OCI-LY7 (cell line): ENCODE data around the gene PLAAT1. TPM values are rescaled to one million over a fixed set of nuclear protein-coding genes. Genes with fewer than 3 reads are reported as not detected.

Source experiments
- BruUV-seq: library from RNA; stranded (reverse); fragments of 400-500 nt; replicated peaks from 2 replicates; lab custom pipeline; 2021; lab: Mats Ljungman, UMichigan
- CTCF ChIA-PET: fragments of 300-600 bp; sonication (Branson Sonifier 250); formaldehyde crosslinking; loops from one replicate; lab custom pipeline; 2022; ENCODE audit warnings: antibody characterized with exemption; ENCODE audit not compliant: unreplicated experiment; lab: Charles Lee
- POLR2A ChIA-PET: fragments of 300-600 bp; sonication (Branson Sonifier 250); formaldehyde crosslinking; loops from one replicate; lab custom pipeline; 2022; ENCODE audit warnings: antibody characterized with exemption; lab: Charles Lee
- DNase-seq: peaks from one replicate; pipeline ENCODE4 v3.0.0-alpha.2; 2015; ENCODE audit warnings: low spot score
- H2AFZ ChIP-seq: fragments of 200-600 bp; sonication (generic), shearing (Covaris generic); 2 replicates; pipeline ENCODE4 v1.6.1; 2014; ENCODE audit warnings: mild to moderate bottlenecking, antibody characterized with exemption, low read length, moderate library complexity
- H3K27ac ChIP-seq: fragments of 200-600 bp; sonication (generic); 2 replicates; pipeline ENCODE4 v1.5.1; 2014; ENCODE audit warnings: mixed run types, low read depth, mild to moderate bottlenecking, moderate library complexity, low read length, inconsistent platforms; ENCODE audit not compliant: poor library complexity, severe bottlenecking
- H3K36me3 ChIP-seq: fragments of 200-600 bp; sonication (generic); 2 replicates; pipeline ENCODE4 v1.6.1; 2014; ENCODE audit warnings: mild to moderate bottlenecking, antibody characterized with exemption, low read length, moderate library complexity, mixed read lengths; ENCODE audit not compliant: insufficient read depth
- H3K4me1 ChIP-seq: fragments of 200-600 bp; sonication (generic); 2 replicates; pipeline ENCODE4 v1.5.1; 2014; ENCODE audit warnings: mild to moderate bottlenecking, low read length; ENCODE audit not compliant: insufficient read depth, poor library complexity, severe bottlenecking
- H3K4me2 ChIP-seq: fragments of 200-600 bp; sonication (generic); 2 replicates; pipeline ENCODE4 v1.6.1; 2014; ENCODE audit warnings: mild to moderate bottlenecking, low read length
- H3K4me3 ChIP-seq: fragments of 200-600 bp; sonication (generic); 2 replicates; pipeline ENCODE4 v1.5.1; 2014; ENCODE audit warnings: mild to moderate bottlenecking, low read depth, low read length; ENCODE audit not compliant: poor library complexity, severe bottlenecking
- H3K79me2 ChIP-seq: fragments of 200-600 bp; sonication (generic); 2 replicates; pipeline ENCODE4 v1.6.1; 2016; ENCODE audit warnings: low read depth, mild to moderate bottlenecking, low read length, moderate library complexity, mixed read lengths; ENCODE audit not compliant: insufficient read depth
- H3K9me2 ChIP-seq: fragments of 200-600 bp; sonication (generic); 2 replicates; pipeline ENCODE4 v1.6.1; 2016; ENCODE audit warnings: mild to moderate bottlenecking, low read length, mixed read lengths; ENCODE audit not compliant: insufficient read depth
- H3K9me3 ChIP-seq: fragments of 200-600 bp; sonication (generic); 2 replicates; pipeline ENCODE4 v1.6.1; 2014; ENCODE audit warnings: mild to moderate bottlenecking, mixed run types, low read length, mixed read lengths
- H4K20me1 ChIP-seq: fragments of 200-600 bp; sonication (generic); 2 replicates; pipeline ENCODE4 v1.6.1; 2014; ENCODE audit warnings: mild to moderate bottlenecking, antibody characterized with exemption, low read length, moderate library complexity, mixed read lengths; ENCODE audit not compliant: insufficient read depth
- EZH2phosphoT487 ChIP-seq: fragments of 200-600 bp; sonication (generic); IDR thresholded peaks from 2 replicates; pipeline ENCODE4 v1.6.1; 2018; ENCODE audit warnings: low read depth, borderline replicate concordance, mild to moderate bottlenecking, mixed run types, antibody characterized with exemption, low read length, moderate library complexity, mixed read lengths
- intact Hi-C: fragments of 100-400 bp; cut with micrococcal nuclease; formaldehyde crosslinking; loops from one replicate; pipeline ENCODE4 v1.10.0; 2022; ENCODE audit not compliant: unreplicated experiment
- total RNA-seq, 2 experiments: library from RNA; depleted of rRNA in 1 of 2; stranded (reverse); fragments of >200 nt in 1 of 2; shearing (Covaris generic) in 1 of 2; gene quantifications; 2 replicates each; pipeline ENCODE4 v1.2.3, GENCODE V29; 2014 to 2022
- TF ChIP-seq, protein P1 (sequence below): fragments of 200-600 bp; sonication (generic); conservative IDR thresholded peaks from 2 replicates; pipeline ENCODE4 v1.5.1; 2014; ENCODE audit warnings: mild to moderate bottlenecking, antibody characterized with exemption, low read length, moderate library complexity, mixed read lengths

The PLAAT1 gene
- total RNA-seq, 2 experiments from 2014 or later = not detected

DNA sequence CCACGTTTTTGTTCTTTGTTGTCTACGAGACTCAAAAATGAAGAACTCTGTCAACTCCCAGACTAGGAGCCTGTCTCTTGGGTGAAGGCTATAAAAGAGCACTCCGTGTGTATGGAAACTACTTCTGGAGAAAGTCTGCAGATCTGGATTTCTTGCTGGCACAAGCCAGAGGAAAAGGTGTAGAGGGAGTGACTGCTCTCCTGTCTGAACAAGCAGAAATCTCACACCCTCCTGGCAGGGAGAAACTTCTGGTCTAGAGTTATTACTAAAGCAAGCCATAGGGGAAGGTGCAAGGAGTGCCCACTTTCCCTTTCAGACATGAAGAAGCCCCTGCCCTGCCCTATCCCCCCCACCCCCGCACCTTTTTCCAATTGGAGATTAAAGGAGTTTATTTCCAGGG lies 9.5 kb downstream of the PLAAT1 start:
- ChIA-PET POLR2A (no interaction called here), CTCF (no interaction called here)
- Histone ChIP-seq H3K4me3 (no peak overlapping the region), H3K79me2 (no peaks in the 10 kb centered on the region), H3K36me3 (no peaks in the 10 kb centered on the region), H3K9me3 (0 out of 2 replicates have a peak, but pooled peaks cover 6% of the 10 kb centered on the region), H3K27ac (no peak overlapping the region), H4K20me1 (no peaks in the 10 kb centered on the region), H2AFZ (no peak overlapping the region), H3K4me2 (no peak overlapping the region), H3K9me2 (no peaks in the 10 kb centered on the region), H3K4me1 (no peaks in the 10 kb centered on the region)
- intact Hi-C loops = no loop called here
- no peak for DNase-seq
- TF ChIP-seq EZH2phosphoT487 = no peak
- TF ChIP-seq, protein P1, sequence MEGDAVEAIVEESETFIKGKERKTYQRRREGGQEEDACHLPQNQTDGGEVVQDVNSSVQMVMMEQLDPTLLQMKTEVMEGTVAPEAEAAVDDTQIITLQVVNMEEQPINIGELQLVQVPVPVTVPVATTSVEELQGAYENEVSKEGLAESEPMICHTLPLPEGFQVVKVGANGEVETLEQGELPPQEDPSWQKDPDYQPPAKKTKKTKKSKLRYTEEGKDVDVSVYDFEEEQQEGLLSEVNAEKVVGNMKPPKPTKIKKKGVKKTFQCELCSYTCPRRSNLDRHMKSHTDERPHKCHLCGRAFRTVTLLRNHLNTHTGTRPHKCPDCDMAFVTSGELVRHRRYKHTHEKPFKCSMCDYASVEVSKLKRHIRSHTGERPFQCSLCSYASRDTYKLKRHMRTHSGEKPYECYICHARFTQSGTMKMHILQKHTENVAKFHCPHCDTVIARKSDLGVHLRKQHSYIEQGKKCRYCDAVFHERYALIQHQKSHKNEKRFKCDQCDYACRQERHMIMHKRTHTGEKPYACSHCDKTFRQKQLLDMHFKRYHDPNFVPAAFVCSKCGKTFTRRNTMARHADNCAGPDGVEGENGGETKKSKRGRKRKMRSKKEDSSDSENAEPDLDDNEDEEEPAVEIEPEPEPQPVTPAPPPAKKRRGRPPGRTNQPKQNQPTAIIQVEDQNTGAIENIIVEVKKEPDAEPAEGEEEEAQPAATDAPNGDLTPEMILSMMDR = no peak
- BruUV-seq = no TSS peak

DNA sequence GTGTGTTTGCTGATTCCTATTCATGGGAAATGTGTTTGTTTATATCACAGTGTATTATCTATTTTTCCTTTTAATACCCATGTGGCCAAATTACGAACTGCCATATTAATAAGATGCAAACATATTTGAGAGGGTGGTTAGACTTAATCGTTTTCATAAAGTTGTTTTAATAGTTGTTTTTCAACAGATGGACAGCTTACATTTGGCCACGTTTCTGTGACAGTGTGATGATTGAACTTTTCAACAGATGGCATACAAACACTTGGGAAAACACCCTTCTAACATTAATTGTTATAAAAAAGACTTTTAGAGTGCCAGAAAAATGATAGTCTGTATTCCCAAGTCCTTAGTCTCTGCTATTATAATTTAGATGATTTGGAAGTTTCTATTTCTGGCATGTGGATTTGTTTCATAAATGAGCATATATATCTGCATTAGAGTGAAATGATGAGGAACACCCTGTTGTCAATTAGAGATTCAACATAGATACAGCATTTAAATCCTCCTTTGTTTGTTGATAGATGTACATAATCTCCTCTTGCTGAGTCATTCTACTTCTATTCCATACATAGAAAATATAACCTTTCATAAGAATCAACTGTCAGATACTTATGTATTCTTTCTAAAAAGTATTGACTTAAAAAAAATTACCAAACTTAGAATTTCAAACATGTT lies 13.1 kb downstream of the PLAAT1 start:
- Histone ChIP-seq H3K4me1 (no peaks in the 10 kb centered on the region), H3K9me2 (no peaks in the 10 kb centered on the region), H3K79me2 (no peaks in the 10 kb centered on the region), H3K4me2 (no peak overlapping the region), H4K20me1 (no peaks in the 10 kb centered on the region), H3K27ac (no peak overlapping the region), H3K9me3 (no peaks in the 10 kb centered on the region), H3K4me3 (no peak overlapping the region), H2AFZ (no peak overlapping the region), H3K36me3 (no peaks in the 10 kb centered on the region)
- no peak for DNase-seq
- CTCF ChIA-PET = no interaction called here
- POLR2A ChIA-PET = interaction anchor here (1.8 kb wide), 1 partner anchor 16 kb away, joined by 4 read pairs; no protein-coding TSS in a partner anchor
- intact Hi-C loops = no loop called here
- TF ChIP-seq EZH2phosphoT487 = no peak
- TF ChIP-seq, protein P1 = no peak
- BruUV-seq = no TSS peak

DNA sequence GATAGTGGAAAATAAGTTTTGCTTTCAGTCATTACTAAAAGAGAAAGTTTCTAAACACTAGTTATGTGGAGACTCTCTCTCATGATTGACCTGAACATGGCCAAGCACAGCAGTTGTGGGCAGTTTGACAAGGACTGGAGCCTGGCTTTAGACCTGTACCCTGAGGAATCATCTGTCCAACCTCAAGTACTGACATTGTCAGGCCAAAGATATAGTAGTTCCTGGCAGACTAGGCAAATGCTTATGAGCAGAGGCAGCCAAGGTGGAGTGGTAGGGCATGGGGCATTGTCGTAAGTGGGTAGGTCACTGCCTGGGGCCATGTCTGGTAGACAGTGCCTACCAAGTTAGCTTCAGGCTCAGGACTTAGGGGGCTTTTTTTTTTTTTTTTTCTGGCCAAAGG lies 20.9 kb downstream of the PLAAT1 start:
- intact Hi-C loops = no loop called here
- no peaks in the 10 kb centered on the region for H4K20me1 ChIP-seq
- POLR2A ChIA-PET = interaction anchor here (0.7 kb wide), 1 partner anchor 45 kb away, joined by 4 read pairs; no protein-coding TSS in a partner anchor
- no peaks in the 10 kb centered on the region for H3K4me1 ChIP-seq
- no peak overlapping the region for H2AFZ ChIP-seq
- no peaks in the 10 kb centered on the region for H3K36me3 ChIP-seq
- no peak overlapping the region for H3K4me2 ChIP-seq
- DNase-seq = no peak
- no peaks in the 10 kb centered on the region for H3K9me2 ChIP-seq
- no peak overlapping the region for H3K27ac ChIP-seq
- CTCF ChIA-PET = no interaction called here
- no peak overlapping the region for H3K4me3 ChIP-seq
- no peak for TF ChIP-seq EZH2phosphoT487
- TF ChIP-seq, protein P1 = no peak
- H3K79me2 ChIP-seq = no peaks in the 10 kb centered on the region
- no TSS peak for BruUV-seq
- H3K9me3 ChIP-seq = no peaks in the 10 kb centered on the region
